Activated CD4-positive, CD25-positive, alpha-beta regulatory T cell treated with anti-CD3 and anti-CD28 coated beads, Interleukin-2, amount 50 U/mL, for 72 hours (primary cell): ENCODE measurements around the gene BCAR3.
"Not testable (repeated sequence)": the region's sequence is repeated elsewhere in the genome, so short reads cannot be mapped to it uniquely, and the experiment has no call there.

Experiments used
- DNase-seq: peaks from one replicate; pipeline ENCODE4 v3.0.0; 2021

The BCAR3 gene

GRCh38 chr1:93574511-93574910 is 107.1 kb downstream of the BCAR3 start:
- DNase-seq: no peak

- no peak for DNase-seq
These were observed 107.6 kb downstream of the BCAR3 start for GRCh38 chr1:93573940-93574469.

DNA sequence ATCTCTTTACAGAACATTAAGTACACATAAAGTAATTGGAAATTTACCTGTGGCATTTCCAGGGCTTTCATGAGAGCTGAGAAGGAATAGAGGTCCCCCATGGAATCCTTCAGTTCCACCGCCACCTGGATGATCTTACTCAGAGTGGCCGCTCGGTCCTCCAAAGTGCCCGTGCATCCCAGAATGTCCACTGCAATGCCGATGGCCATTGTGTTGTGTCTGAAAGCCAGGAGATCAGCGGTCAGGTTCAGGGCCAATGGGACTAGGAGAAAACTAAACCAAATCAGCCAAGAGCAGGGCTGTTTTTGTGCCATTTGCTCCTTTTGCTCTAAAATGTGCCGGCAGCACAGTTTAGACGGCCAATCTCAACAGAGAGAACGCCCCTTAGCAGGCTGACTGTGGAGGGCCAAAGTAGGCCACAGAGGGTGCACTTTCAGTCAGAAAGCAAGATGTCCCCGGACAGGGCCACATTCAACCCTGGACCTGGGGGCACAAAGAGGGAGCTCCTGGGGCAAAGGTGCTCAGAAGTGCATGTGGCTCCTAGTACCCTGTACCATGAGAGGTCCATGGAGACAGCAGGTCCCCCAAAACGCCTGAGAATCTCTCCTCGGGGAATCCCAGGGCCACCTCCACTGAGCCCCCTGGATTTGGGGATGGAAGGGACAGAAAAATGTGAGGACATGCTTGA is 109.9 kb downstream of the BCAR3 start:
- no peak for DNase-seq

- no peak for DNase-seq
These were observed 112.1 kb downstream of the BCAR3 start for GRCh38 chr1:93569489-93569888.

DNA sequence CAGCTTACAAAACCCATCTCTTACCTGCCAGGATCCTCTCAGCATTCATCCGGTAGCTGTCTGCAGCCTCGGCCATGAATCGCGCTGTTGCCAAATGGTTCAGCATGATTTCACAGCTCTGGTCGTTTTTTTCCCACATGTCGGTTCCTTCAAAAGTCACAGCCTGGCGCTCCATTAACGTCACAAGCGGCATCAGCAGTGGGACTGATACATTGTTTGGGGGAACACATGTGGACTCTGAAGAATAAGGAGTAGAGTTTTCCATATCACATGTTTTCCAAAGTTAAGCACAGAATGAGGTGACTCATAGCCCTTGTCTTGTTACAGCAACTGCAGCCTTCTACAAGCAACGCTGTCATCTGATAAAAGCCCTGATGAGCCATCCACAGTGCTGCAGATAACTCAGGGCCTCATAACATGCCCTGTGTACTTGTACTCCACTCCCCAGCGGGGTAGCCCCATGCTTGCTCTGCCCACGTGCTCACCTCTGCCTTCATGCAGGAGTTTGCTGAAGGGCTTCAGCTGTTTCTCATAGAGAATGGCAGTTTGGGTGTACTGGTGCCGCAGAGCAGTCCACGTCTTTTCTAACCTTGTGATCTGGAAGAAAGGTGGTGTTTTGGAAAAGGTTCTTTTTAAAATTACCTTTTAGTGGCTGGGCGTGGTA is 114.2 kb downstream of the BCAR3 start:
- no peak for DNase-seq

DNA sequence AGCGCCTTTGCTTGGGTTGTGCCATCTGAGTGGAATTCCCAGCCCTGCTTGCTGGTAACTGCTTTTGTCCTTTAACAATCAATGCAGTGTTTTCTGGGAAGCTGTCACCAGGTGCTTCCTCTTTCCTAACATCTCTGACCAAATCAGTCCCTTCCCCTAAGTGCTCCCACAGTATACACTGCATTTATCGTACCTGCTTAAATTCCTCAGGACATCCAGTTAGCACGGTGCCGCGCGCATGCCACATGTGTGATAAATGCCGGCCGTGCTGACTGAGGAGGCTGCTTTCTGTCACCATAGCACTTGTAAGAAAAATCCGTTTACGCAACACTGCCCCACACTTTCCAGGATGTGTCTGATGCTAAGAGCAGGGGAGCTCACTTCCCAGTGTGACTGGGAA is 115.4 kb downstream of the BCAR3 start:
- no peak for DNase-seq

GRCh38 chr1:93565496-93566206 is 116.0 kb downstream of the BCAR3 start:
- DNase-seq: no peak

- no peak for DNase-seq
These were observed 121.9 kb downstream of the BCAR3 start for GRCh38 chr1:93559695-93560094.

- DNase-seq: no peak
These were observed 122.6 kb downstream of the BCAR3 start for GRCh38 chr1:93559045-93559444.

DNA sequence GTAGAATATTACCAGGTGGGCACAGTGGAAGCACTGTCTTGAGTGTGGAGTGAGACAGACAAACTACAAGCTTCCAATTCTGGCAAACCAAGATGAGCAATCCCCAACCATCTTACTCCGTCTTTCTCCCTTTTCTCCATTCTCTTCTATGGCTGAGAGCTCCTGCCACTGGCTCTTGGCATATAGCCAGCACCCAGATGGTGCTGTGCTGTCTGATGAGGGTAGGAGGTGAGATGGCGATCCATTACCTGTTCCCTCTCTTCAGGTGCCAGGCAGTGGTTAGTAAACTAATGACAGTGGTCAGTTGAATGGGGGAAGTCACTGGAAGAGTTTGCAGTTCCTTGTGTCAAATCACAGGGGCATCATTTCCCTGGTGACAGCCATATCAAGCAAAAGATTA is 125.3 kb downstream of the BCAR3 start:
- DNase-seq: no peak

DNA sequence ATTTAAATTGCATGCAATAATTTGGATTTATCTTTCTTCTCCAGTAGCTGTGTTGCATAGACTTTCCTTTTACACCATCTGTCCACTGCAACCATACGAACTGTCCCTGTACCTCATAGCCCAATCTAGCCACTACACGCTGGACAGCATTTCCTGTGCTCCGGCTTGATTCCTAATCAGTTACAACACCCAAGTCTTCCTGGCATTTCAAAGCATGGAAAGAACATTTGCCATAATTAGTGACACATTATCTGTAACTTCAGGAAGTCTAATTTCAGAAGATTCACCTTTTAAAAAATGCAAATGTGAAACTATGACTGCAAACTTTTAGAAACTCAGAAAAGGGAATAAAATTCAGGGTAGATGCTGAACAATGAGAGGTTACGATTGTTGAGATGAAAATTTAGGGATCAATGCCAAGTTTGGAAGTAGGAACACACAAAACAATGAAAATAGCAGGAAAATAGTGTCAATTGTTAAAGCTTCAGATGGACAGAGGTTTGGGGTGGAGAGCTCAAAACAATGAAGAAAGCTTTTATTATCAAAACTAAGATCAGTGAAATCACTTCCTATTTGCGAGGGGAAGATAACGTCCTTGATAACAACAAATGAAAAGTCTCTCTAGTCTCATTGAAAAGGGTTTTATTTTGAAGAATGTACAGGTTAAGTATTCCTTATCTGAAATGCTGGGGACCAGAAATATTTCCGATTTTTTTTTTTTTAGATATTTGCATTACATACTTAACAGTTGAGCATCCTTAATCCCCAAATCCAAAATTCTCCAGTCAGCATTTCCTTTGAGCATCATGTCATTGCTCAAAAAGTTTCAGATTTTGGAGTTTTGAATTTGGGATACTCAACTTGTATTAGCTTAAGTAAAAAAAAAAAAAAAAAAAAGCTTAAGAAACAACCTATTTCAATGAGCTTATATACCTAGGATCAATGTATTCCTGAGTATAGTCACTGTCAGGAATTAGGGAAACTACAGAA is 126.5 kb downstream of the BCAR3 start:
- DNase-seq: no peak

- DNase-seq: not testable (repeated sequence)
These were observed 127.6 kb downstream of the BCAR3 start for GRCh38 chr1:93553886-93554490.

GRCh38 chr1:93552741-93553455 is 128.7 kb downstream of the BCAR3 start:
- DNase-seq: no peak

DNA sequence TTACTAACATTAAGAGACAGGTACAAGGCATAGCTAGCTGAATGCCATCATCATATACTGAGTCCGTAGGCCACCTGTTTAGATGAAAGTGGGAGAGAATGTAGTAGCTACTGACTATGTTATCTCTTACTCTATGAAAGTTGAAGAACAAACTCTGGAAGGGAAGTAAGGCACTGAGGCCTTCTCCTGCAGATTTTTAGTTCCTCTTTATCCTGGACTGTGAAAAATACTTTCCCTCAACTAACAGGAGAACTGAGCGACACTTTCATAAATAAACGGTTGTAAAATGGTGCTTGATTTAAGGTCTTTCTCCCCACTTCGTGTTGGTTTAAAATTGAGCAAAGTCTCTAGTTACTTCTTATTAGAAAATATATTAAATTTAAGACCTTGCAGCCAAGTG is 131.8 kb downstream of the BCAR3 start:
- no peak for DNase-seq

- DNase-seq: no peak
These were observed 132.5 kb downstream of the BCAR3 start for GRCh38 chr1:93549131-93549530.

DNA sequence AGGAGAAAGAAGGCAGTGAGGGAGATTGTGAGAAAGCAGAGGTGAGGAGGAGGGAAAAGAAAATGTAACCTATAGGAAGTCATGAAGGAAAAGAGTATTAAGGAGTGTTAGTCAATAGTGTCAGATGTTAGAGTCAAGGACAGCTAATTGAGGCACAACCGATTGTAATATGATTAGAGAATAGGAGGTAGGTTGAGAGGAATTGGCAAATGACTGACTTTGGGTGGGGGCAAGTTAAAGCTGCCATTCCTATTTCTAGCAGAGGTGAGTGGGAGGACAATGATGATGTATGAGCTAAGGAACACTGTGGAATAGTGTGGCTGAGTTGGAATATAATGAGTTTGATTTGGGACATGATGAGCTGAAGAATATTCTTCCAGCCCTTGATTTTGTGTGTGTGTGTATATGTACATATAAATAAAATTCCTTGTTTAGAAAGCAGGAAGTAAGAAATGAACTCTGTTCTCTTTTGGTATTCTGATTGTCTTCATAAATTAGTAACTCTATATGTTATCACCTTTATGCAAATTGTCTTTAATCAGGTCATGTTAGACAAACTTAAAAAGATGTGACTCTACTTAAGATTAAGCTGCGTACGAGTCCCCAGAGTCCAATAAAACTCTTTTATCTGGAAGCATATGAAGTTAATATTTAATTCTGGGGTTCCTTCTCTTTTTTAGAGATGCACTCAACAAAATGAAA is 135.3 kb downstream of the BCAR3 start:
- DNase-seq: no peak

DNA sequence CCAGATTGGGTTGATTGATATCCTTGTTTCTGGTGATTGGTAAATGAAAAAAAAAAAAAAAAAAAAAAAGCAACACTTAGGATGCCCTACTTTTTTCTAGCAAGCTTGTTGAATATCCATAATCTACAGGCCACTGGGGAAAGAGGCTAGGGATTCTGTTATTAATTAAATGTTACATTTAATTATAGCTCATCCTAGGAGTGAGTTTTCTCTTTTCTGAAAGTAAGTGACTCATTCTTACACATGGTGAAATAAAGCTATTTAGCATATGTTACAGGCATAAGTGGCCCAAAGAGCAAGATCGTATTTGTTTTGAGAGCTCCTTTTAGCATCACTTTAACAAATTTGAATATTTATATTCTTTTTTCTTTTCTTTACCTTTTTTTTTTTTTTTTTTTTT is 139.2 kb downstream of the BCAR3 start:
- no peak for DNase-seq

DNA sequence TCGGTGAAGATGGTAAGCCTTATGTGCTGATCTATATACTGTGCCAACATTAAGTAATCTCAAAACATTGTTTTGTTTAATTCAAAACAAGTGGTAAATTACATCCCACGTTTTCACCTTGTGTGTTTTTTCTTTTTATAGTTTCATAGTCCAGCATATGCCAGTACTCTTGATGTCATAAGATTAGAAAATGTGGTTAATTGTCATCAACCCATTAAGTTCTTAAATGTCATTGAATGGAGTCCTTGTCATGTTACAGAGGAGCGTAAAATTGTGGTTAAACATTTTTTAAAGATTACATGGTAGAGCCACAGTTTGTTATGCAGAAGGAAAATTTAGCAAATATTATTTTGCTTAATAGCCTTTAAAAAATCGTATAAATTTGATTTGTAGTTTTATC is 140.6 kb downstream of the BCAR3 start:
- no peak for DNase-seq

- no peak for DNase-seq
These were observed 143.7 kb downstream of the BCAR3 start for GRCh38 chr1:93537924-93538323.

DNA sequence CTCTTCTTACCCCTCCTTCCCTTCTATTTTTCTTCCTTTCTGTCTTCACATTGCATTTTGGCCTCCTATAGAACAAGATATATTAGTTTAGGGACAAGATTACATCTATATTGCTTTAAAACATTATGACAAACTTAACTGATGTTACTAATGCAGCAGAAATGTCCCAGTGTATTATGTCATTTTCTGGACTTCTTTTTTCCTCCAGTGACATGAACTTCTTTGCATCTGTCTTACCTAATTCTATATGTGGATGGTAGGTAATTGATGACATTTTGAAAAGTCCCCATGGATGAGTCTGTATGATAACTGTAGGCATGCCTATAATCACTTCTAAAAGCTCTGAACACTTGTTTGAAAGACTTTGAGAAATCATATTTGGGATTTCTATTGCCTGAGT is 144.2 kb downstream of the BCAR3 start:
- DNase-seq: no peak

DNA sequence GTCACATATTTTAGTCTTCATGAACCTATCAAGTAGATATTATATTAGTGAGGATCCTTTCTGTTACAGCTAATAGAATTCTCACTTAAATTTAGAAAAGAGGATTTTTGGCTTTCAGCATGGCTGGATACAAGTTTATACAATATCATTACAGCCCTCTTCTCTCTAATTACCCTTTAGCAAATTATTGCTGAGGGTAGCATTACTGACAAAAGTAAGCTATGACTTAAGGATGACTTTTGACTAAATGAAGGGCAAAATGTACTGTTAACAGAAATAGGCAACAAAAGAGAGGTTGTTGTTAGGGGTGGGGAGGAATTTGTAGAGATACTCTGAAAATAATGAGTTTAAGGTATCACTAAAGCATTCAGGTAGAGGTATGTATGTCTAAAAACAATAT is 148.0 kb downstream of the BCAR3 start:
- no peak for DNase-seq
